Keratinocyte (primary cell): ENCODE results near the gene ERBB4. TPM values are rescaled to one million over a fixed set of nuclear protein-coding genes. Genes with fewer than 3 reads are reported as not detected.

Experiments used
- DNase-seq: peaks from one replicate; pipeline ENCODE4 v3.0.0-alpha.2; 2011; ENCODE audit warnings: low read depth, missing footprints, low spot score
- FAIRE-seq: peaks from 2 replicates; lab custom pipeline; 2011; peaks lifted over from hg19 to GRCh38; lab: Jason Lieb, UNC
- H2AFZ ChIP-seq: 2 replicates; pipeline ENCODE4 v1.6.0; 2012; ENCODE audit warnings: low read length, control low read depth, inconsistent platforms; ENCODE audit not compliant: control insufficient read depth
- H3K27ac ChIP-seq: 2 replicates; pipeline ENCODE4 v1.5.1; 2011; ENCODE audit warnings: low read length; ENCODE audit not compliant: control insufficient read depth, insufficient read depth
- H3K27me3 ChIP-seq: 3 replicates; pipeline ENCODE4 v1.6.0; 2011; ENCODE audit warnings: low read length; ENCODE audit not compliant: control insufficient read depth, insufficient read depth; ENCODE audit errors: extremely low read depth
- H3K36me3 ChIP-seq, 2 experiments: 2 replicates in 1 of 2; 3 replicates in 1 of 2; pipeline ENCODE4 v1.5.1; 2011; ENCODE audit warnings: low read length in 2 of 2, mild to moderate bottlenecking in 1 of 2; ENCODE audit not compliant: control insufficient read depth in 2 of 2, insufficient read depth in 2 of 2; ENCODE audit errors: extremely low read depth in 1 of 2
- H3K4me1 ChIP-seq: 3 replicates; pipeline ENCODE4 v1.5.1; 2011; ENCODE audit warnings: low read length; ENCODE audit not compliant: control insufficient read depth, insufficient read depth; ENCODE audit errors: extremely low read depth
- H3K4me2 ChIP-seq: 3 replicates; pipeline ENCODE4 v1.6.0; 2011; ENCODE audit warnings: low read depth, low read length; ENCODE audit not compliant: control insufficient read depth, insufficient read depth; ENCODE audit errors: extremely low read depth
- H3K4me3 ChIP-seq, 3 experiments: fragments of 200-600 bp in 1 of 3; sonication (generic) in 1 of 3; 2 replicates in 2 of 3; 3 replicates in 1 of 3; pipeline ENCODE4 v1.5.1; 2011 to 2016; ENCODE audit warnings: low read length in 3 of 3, mild to moderate bottlenecking in 3 of 3, control low read depth in 2 of 3, inconsistent platforms in 1 of 3, low read depth in 1 of 3, mixed read lengths in 1 of 3, mixed run types in 1 of 3, moderate library complexity in 1 of 3; ENCODE audit not compliant: control insufficient read depth in 2 of 3, insufficient read depth in 2 of 3; ENCODE audit errors: extremely low read depth in 1 of 3
- H3K79me2 ChIP-seq: 2 replicates; pipeline ENCODE4 v1.6.0; 2012; ENCODE audit warnings: low read length; ENCODE audit not compliant: control insufficient read depth, insufficient read depth
- H3K9ac ChIP-seq: 3 replicates; pipeline ENCODE4 v1.6.0; 2011; ENCODE audit warnings: low read length; ENCODE audit not compliant: control insufficient read depth, insufficient read depth; ENCODE audit errors: extremely low read depth
- H3K9me1 ChIP-seq: 3 replicates; pipeline ENCODE4 v1.6.0; 2011; ENCODE audit warnings: low read length; ENCODE audit not compliant: control insufficient read depth, insufficient read depth; ENCODE audit errors: extremely low read depth
- H3K9me3 ChIP-seq: 2 replicates; pipeline ENCODE4 v1.5.1; 2012; ENCODE audit warnings: low read depth, low read length; ENCODE audit not compliant: control insufficient read depth
- H4K20me1 ChIP-seq: 3 replicates; pipeline ENCODE4 v1.6.0; 2011; ENCODE audit warnings: low read length; ENCODE audit not compliant: control insufficient read depth, insufficient read depth; ENCODE audit errors: extremely low read depth
- CTCF ChIP-seq, 3 experiments: IDR thresholded peaks in 1 of 3; conservative IDR thresholded peaks in 1 of 3; optimal IDR thresholded peaks in 1 of 3; 2 replicates in 2 of 3; 3 replicates in 1 of 3; pipeline versions ENCODE3 to v1.5.1; 2011; ENCODE audit warnings: low read length in 3 of 3, mild to moderate bottlenecking in 3 of 3, moderate library complexity in 2 of 3, control low read depth in 1 of 3, inconsistent platforms in 1 of 3; ENCODE audit not compliant: insufficient read depth in 2 of 3; ENCODE audit errors: extremely low read depth in 1 of 3
- EZH2 ChIP-seq: IDR thresholded peaks from one replicate; pipeline ENCODE4 v1.6.1; 2012; ENCODE audit warnings: inconsistent platforms, mild to moderate bottlenecking, low read length, moderate library complexity
- dilution Hi-C: fragments of 300-500 bp; cut with MboI; formaldehyde crosslinking; loops from one replicate; pipeline ENCODE4 v1.7.0; 2020; ENCODE audit warnings: low sequenced_read_pairs; ENCODE audit not compliant: extremely low pct_ligation_motif_present
- polyA plus RNA-seq, 5 experiments: library from polyadenylated mRNA; depleted of rRNA in 3 of 5; stranded (reverse) in 3 of 5; stranded (forward) in 1 of 5; unstranded in 1 of 5; fragments of >200 nt; gene quantifications; 1 replicate in 1 of 5; 2 replicates in 3 of 5; 3 replicates in 1 of 5; pipeline versions ENCODE4 v1.2.1 to v1.2.3, GENCODE V29; 2011 to 2012; ENCODE audit warnings: missing spikeins in 2 of 5, low read depth in 1 of 5, low replicate concordance in 1 of 5

Gene ERBB4
- polyA plus RNA-seq, 1 donor (not counting 4 experiments of a cell fraction or from before 2014, with no cell fraction given): 0.01 TPM

- H3K9ac ChIP-seq: no peak overlapping the region
- no peaks in the 10 kb centered on the region for H4K20me1 ChIP-seq
- no peaks in the 10 kb centered on the region for H3K36me3 ChIP-seq
- dilution Hi-C loops: no loop called here
- no peak overlapping the region for H3K27ac ChIP-seq
- no peak overlapping the region for H3K4me3 ChIP-seq
- H3K4me1 ChIP-seq: no peaks in the 10 kb centered on the region
- FAIRE-seq (no peak), DNase-seq (no peak)
- no peaks in the 10 kb centered on the region for H3K27me3 ChIP-seq
- H3K4me2 ChIP-seq: no peak overlapping the region
- H3K9me1 ChIP-seq: no peaks in the 10 kb centered on the region
- TF ChIP-seq EZH2: no peak
- TF ChIP-seq CTCF (optimal IDR thresholded peaks at IDR 0.05 in 1 of 3, IDR thresholded peaks at IDR 0.05 in 1 of 3, conservative IDR thresholded peaks at IDR 0.05 in 1 of 3; ENCODE audit: extremely low read depth in 1 of 3, insufficient read depth in 2 of 3, low read length in 3 of 3): no peak
- H3K9me3 ChIP-seq: no peaks in the 10 kb centered on the region
- no peaks in the 10 kb centered on the region for H3K79me2 ChIP-seq
- H2AFZ ChIP-seq: no peak overlapping the region
Measured at GRCh38 chr2:212367431-212367830, 171.2 kb downstream of the ERBB4 start.

- no peak overlapping the region for H3K4me2 ChIP-seq
- H4K20me1 ChIP-seq: no peaks in the 10 kb centered on the region
- no peak overlapping the region for H3K9ac ChIP-seq
- no peak overlapping the region for H3K4me3 ChIP-seq
- no peaks in the 10 kb centered on the region for H3K4me1 ChIP-seq
- H3K27me3 ChIP-seq: no peaks in the 10 kb centered on the region
- no peak for TF ChIP-seq EZH2
- TF ChIP-seq CTCF (optimal IDR thresholded peaks at IDR 0.05 in 1 of 3, IDR thresholded peaks at IDR 0.05 in 1 of 3, conservative IDR thresholded peaks at IDR 0.05 in 1 of 3; ENCODE audit: extremely low read depth in 1 of 3, insufficient read depth in 2 of 3, low read length in 3 of 3): no peak
- no peaks in the 10 kb centered on the region for H3K9me1 ChIP-seq
- DNase-seq (no peak), FAIRE-seq (peak; percentile 79)
- no peak overlapping the region for H2AFZ ChIP-seq
- H3K9me3 ChIP-seq: no peaks in the 10 kb centered on the region
- no peak overlapping the region for H3K27ac ChIP-seq
- H3K79me2 ChIP-seq: no peaks in the 10 kb centered on the region
- dilution Hi-C loops: no loop called here
- H3K36me3 ChIP-seq: no peaks in the 10 kb centered on the region
Measured at GRCh38 chr2:212364112-212364985, 174.3 kb downstream of the ERBB4 start.
